ENCODE measurements around the gene KCNQ2.
"Not testable (repeated sequence)": the region's sequence is repeated elsewhere in the genome, so short reads cannot be mapped to it uniquely, and the experiment has no call there.

KCNQ2 gene

GRCh38 chr20:63488315-63489251 is 16.1 kb upstream of the KCNQ2 start:
- no peak for DNase-seq

GRCh38 chr20:63487781-63488241 is 15.4 kb upstream of the KCNQ2 start:
- no peak for DNase-seq

- DNase-seq, result no peak
Observed at GRCh38 chr20:63487116-63487764, 14.8 kb upstream of the KCNQ2 start.

- DNase-seq, result no peak
Observed at GRCh38 chr20:63486300-63486855, 13.9 kb upstream of the KCNQ2 start.

- DNase-seq, result no peak
Observed at GRCh38 chr20:63484651-63485403, 12.4 kb upstream of the KCNQ2 start.

GRCh38 chr20:63484236-63484635 is 11.8 kb upstream of the KCNQ2 start:
- no peak for DNase-seq

- no peak for DNase-seq
Observed at GRCh38 chr20:63483834-63484233, 11.4 kb upstream of the KCNQ2 start.

- no peak for DNase-seq
Observed at GRCh38 chr20:63482021-63482587, 9.6 kb upstream of the KCNQ2 start.

GRCh38 chr20:63481503-63481902 is 9.0 kb upstream of the KCNQ2 start:
- no peak for DNase-seq

- not testable (repeated sequence) for DNase-seq
Observed at GRCh38 chr20:63479695-63480419, 7.4 kb upstream of the KCNQ2 start.

- no peak for DNase-seq
Observed at GRCh38 chr20:63478346-63479302, 6.2 kb upstream of the KCNQ2 start.

- no peak for DNase-seq
Observed at GRCh38 chr20:63477944-63478343, 5.5 kb upstream of the KCNQ2 start.

- no peak for DNase-seq
Observed at GRCh38 chr20:63477061-63477616, 4.7 kb upstream of the KCNQ2 start.

GRCh38 chr20:63475209-63475608 is 2.8 kb upstream of the KCNQ2 start:
- no peak for DNase-seq

GRCh38 chr20:63473555-63474449 is 1.3 kb upstream of the KCNQ2 start:
- DNase-seq, result no peak

GRCh38 chr20:63472862-63473390 is 471 bp upstream of the KCNQ2 start:
- DNase-seq, result no peak

- no peak for DNase-seq
Observed at GRCh38 chr20:63471717-63471980, 806 bp downstream of the KCNQ2 start.

- no peak for DNase-seq
Observed at GRCh38 chr20:63471002-63471716, 1.3 kb downstream of the KCNQ2 start.

GRCh38 chr20:63470410-63470809 is 2.0 kb downstream of the KCNQ2 start:
- DNase-seq, result no peak

Data from NCI-H446 treated with DMSO at 0.1 percent for 48 hours (cell line).